H1 (cell line): ENCODE data around the gene JAKMIP3. TPM values are rescaled to one million over a fixed set of nuclear protein-coding genes. Genes with fewer than 3 reads are reported as not detected.

Experiments used
- CTCF ChIA-PET: fragments of 300-600 bp; sonication (Branson Sonifier 250); formaldehyde crosslinking; loops from one replicate; lab custom pipeline; 2021; ENCODE audit not compliant: partially characterized antibody; lab: Charles Lee
- POLR2A ChIA-PET: fragments of 300-600 bp; sonication (Branson Sonifier 250); formaldehyde crosslinking; loops from one replicate; lab custom pipeline; 2021; ENCODE audit warnings: inconsistent platforms; ENCODE audit not compliant: partially characterized antibody; lab: Charles Lee
- DNase-seq, 2 experiments: peaks; one replicate each; pipeline versions ENCODE4 v3.0.0 to v3.0.0-alpha.2; 2010 to 2022; ENCODE audit warnings: low spot score in 2 of 2, low read depth in 1 of 2, mixed read lengths in 1 of 2
- FAIRE-seq: peaks from 2 replicates; lab custom pipeline; 2011; peaks lifted over from hg19 to GRCh38; lab: Jason Lieb, UNC
- H2AFZ ChIP-seq: 2 replicates; pipeline ENCODE4 v1.8.1; 2012; ENCODE audit warnings: low read length, inconsistent platforms
- H2AK5ac ChIP-seq: 2 replicates; pipeline ENCODE4 v1.6.1; 2013; ENCODE audit warnings: low read depth, low read length
- H2BK120ac ChIP-seq: replicated peaks from 2 replicates; pipeline ENCODE3; 2013; ENCODE audit warnings: low read depth, low read length, inconsistent platforms
- H2BK12ac ChIP-seq: 2 replicates; pipeline ENCODE4 v1.6.1; 2013; ENCODE audit warnings: low read depth, low read length
- H2BK15ac ChIP-seq: 2 replicates; pipeline ENCODE4 v1.6.1; 2013; ENCODE audit warnings: low read length
- H2BK20ac ChIP-seq: 2 replicates; pipeline ENCODE4 v1.6.1; 2013; ENCODE audit warnings: low read length
- H2BK5ac ChIP-seq: 2 replicates; pipeline ENCODE4 v1.6.1; 2013; ENCODE audit warnings: low read depth, low read length
- H3K14ac ChIP-seq: 2 replicates; pipeline ENCODE4 v1.6.1; 2013; ENCODE audit warnings: inconsistent platforms; ENCODE audit not compliant: insufficient read length
- H3K18ac ChIP-seq: 2 replicates; pipeline ENCODE4 v1.6.1; 2013; ENCODE audit warnings: low read length; ENCODE audit errors: extremely low read depth
- H3K23ac ChIP-seq: 2 replicates; pipeline ENCODE4 v1.6.1; 2013; ENCODE audit warnings: inconsistent platforms; ENCODE audit not compliant: insufficient read length
- H3K23me2 ChIP-seq: 2 replicates; pipeline ENCODE4 v1.6.1; 2013; ENCODE audit warnings: low read depth, low read length
- H3K27ac ChIP-seq: 2 replicates; pipeline ENCODE4 v1.6.1; 2011; ENCODE audit warnings: low read depth, low read length, inconsistent platforms
- H3K27me3 ChIP-seq, 4 experiments: replicated peaks in 1 of 4; 1 replicate in 1 of 4; 2 replicates in 3 of 4; pipeline versions ENCODE4 v1.6.1 to v1.8.1; 2011 to 2013; ENCODE audit warnings: low read length in 3 of 4, mild to moderate bottlenecking in 3 of 4, inconsistent platforms in 2 of 4, mixed read lengths in 2 of 4, moderate library complexity in 1 of 4; ENCODE audit not compliant: control insufficient read depth in 3 of 4, insufficient read depth in 3 of 4; ENCODE audit errors: extremely low read depth in 1 of 4
- H3K36me3 ChIP-seq, 4 experiments: 2 replicates each; pipeline versions ENCODE4 v1.6.1 to v1.8.1; 2011 to 2013; ENCODE audit warnings: mild to moderate bottlenecking in 4 of 4, low read length in 3 of 4, moderate library complexity in 2 of 4, control low read depth in 1 of 4, inconsistent platforms in 1 of 4; ENCODE audit not compliant: insufficient read depth in 4 of 4, control insufficient read depth in 2 of 4
- H3K4ac ChIP-seq: replicated peaks from 2 replicates; pipeline ENCODE3; 2013; ENCODE audit warnings: low read length, low read depth, mixed read lengths, inconsistent platforms; ENCODE audit not compliant: insufficient read length
- H3K4me1 ChIP-seq, 4 experiments: replicated peaks in 1 of 4; 1 replicate in 1 of 4; 2 replicates in 3 of 4; pipeline versions ENCODE4 v1.6.1 to v1.8.1; 2011 to 2013; ENCODE audit warnings: low read length in 3 of 4, inconsistent platforms in 2 of 4, mixed read lengths in 1 of 4; ENCODE audit not compliant: insufficient read depth in 4 of 4, control insufficient read depth in 3 of 4
- H3K4me2 ChIP-seq, 2 experiments: 2 replicates each; pipeline versions ENCODE4 v1.6.1 to v1.8.1; 2011 to 2013; ENCODE audit warnings: low read depth in 2 of 2, low read length in 2 of 2, control low read depth in 1 of 2, inconsistent platforms in 1 of 2, mild to moderate bottlenecking in 1 of 2; ENCODE audit not compliant: insufficient read depth in 1 of 2
- H3K4me3 ChIP-seq, 4 experiments: fragments of 200-600, 300-600 bp in 1 of 4; sonication (generic), shearing (Covaris generic), sonication (Bioruptor Twin) in 1 of 4; 2 replicates each; pipeline versions ENCODE4 v1.5.1 to v1.8.1; 2011 to 2016; ENCODE audit warnings: low read length in 4 of 4, low read depth in 3 of 4, control low read depth in 2 of 4, inconsistent platforms in 2 of 4, mild to moderate bottlenecking in 2 of 4, mixed read lengths in 1 of 4, moderate library complexity in 1 of 4; ENCODE audit not compliant: insufficient read depth in 2 of 4; ENCODE audit errors: extremely low read depth in 1 of 4
- H3K56ac ChIP-seq: replicated peaks from 2 replicates; pipeline ENCODE3; 2013; ENCODE audit warnings: low read depth, mild to moderate bottlenecking, mixed read lengths, low read length, inconsistent platforms; ENCODE audit not compliant: insufficient read length
- H3K79me1 ChIP-seq: 2 replicates; pipeline ENCODE4 v1.6.1; 2013; ENCODE audit warnings: low read depth, low read length, control low read depth
- H3K79me2 ChIP-seq, 2 experiments: 2 replicates each; pipeline versions ENCODE4 v1.6.1 to v1.8.1; 2012 to 2013; ENCODE audit warnings: low read length in 2 of 2, mild to moderate bottlenecking in 2 of 2, inconsistent platforms in 1 of 2; ENCODE audit not compliant: insufficient read depth in 2 of 2, control insufficient read depth in 1 of 2
- H3K9ac ChIP-seq, 4 experiments: replicated peaks in 1 of 4; 1 replicate in 1 of 4; 2 replicates in 3 of 4; pipeline versions ENCODE4 v1.6.1 to v1.8.1; 2011 to 2013; ENCODE audit warnings: low read depth in 3 of 4, low read length in 3 of 4, control low read depth in 2 of 4, mild to moderate bottlenecking in 2 of 4, moderate library complexity in 2 of 4, inconsistent platforms in 1 of 4; ENCODE audit errors: extremely low read depth in 1 of 4
- H3K9me3 ChIP-seq, 2 experiments: 2 replicates each; pipeline versions ENCODE4 v1.6.1 to v1.8.1; 2012 to 2013; ENCODE audit warnings: mild to moderate bottlenecking in 2 of 2, moderate library complexity in 2 of 2, control low read depth in 1 of 2, inconsistent platforms in 1 of 2, low read depth in 1 of 2, low read length in 1 of 2, mixed read lengths in 1 of 2; ENCODE audit not compliant: insufficient read depth in 2 of 2
- H4K20me1 ChIP-seq, 2 experiments: replicated peaks in 1 of 2; 2 replicates each; pipeline versions ENCODE3 to v1.8.1; 2011 to 2013; ENCODE audit warnings: inconsistent platforms in 2 of 2, low read length in 2 of 2, mild to moderate bottlenecking in 1 of 2; ENCODE audit not compliant: insufficient read depth in 2 of 2, control insufficient read depth in 1 of 2
- H4K5ac ChIP-seq: 2 replicates; pipeline ENCODE4 v1.6.1; 2013; ENCODE audit warnings: low read length, low read depth, mixed read lengths, inconsistent platforms; ENCODE audit not compliant: insufficient read length
- H4K8ac ChIP-seq: 2 replicates; pipeline ENCODE4 v1.8.0; 2013; ENCODE audit warnings: mild to moderate bottlenecking, moderate library complexity, low read length, inconsistent platforms; ENCODE audit not compliant: insufficient read depth; ENCODE audit errors: extremely low read depth
- H4K91ac ChIP-seq: replicated peaks from 2 replicates; pipeline ENCODE3; 2013; ENCODE audit warnings: low read length, mixed read lengths, inconsistent platforms; ENCODE audit not compliant: insufficient read length
- BCL11A ChIP-seq, 2 experiments: IDR thresholded peaks; one replicate each; pipeline ENCODE4 v1.6.1; 2011; ENCODE audit warnings: low read depth in 2 of 2, low read length in 2 of 2, mild to moderate bottlenecking in 2 of 2
- CTCF ChIP-seq, 3 experiments: IDR thresholded peaks; 1 replicate in 2 of 3; 2 replicates in 1 of 3; pipeline versions ENCODE4 v1.5.1 to v1.6.1; 2011; ENCODE audit warnings: low read length in 3 of 3, mild to moderate bottlenecking in 3 of 3, inconsistent platforms in 2 of 3, low read depth in 1 of 3, moderate library complexity in 1 of 3; ENCODE audit not compliant: insufficient read depth in 1 of 3; ENCODE audit errors: control extremely low read depth in 1 of 3
- EP300 ChIP-seq, 2 experiments: IDR thresholded peaks; 1 replicate in 1 of 2; 2 replicates in 1 of 2; pipeline ENCODE4 v1.6.1; 2011 to 2012; ENCODE audit warnings: low read depth in 2 of 2, low read length in 2 of 2, mild to moderate bottlenecking in 2 of 2, borderline replicate concordance in 1 of 2, inconsistent platforms in 1 of 2, moderate library complexity in 1 of 2
- MAFK ChIP-seq: IDR thresholded peaks from 2 replicates; pipeline ENCODE4 v1.6.1; 2012; ENCODE audit warnings: low read depth, mild to moderate bottlenecking, improper control_type of control experiment, low read length
- RAD21 ChIP-seq, 2 experiments: IDR thresholded peaks in 1 of 2; conservative IDR thresholded peaks in 1 of 2; 2 replicates each; pipeline ENCODE4 v1.6.1; 2011; ENCODE audit warnings: low read depth in 2 of 2, low read length in 2 of 2, improper control_type of control experiment in 1 of 2, inconsistent platforms in 1 of 2, mild to moderate bottlenecking in 1 of 2, moderate library complexity in 1 of 2
- RFX5 ChIP-seq: IDR thresholded peaks from 2 replicates; pipeline ENCODE4 v1.6.1; 2011; ENCODE audit warnings: low read depth, low read length, improper control_type of control experiment, borderline replicate concordance
- RXRA ChIP-seq: IDR thresholded peaks from 2 replicates; pipeline ENCODE4 v1.6.1; 2011; ENCODE audit warnings: low read depth, mild to moderate bottlenecking, low read length, moderate library complexity; ENCODE audit not compliant: insufficient read depth
- SIRT6 ChIP-seq: IDR thresholded peaks from one replicate; pipeline ENCODE4 v1.7.1; 2012; ENCODE audit warnings: low read length, inconsistent platforms
- SP2 ChIP-seq: IDR thresholded peaks from 2 replicates; pipeline ENCODE4 v1.6.1; 2012; ENCODE audit warnings: mild to moderate bottlenecking, low read length, inconsistent platforms
- WGBS, 2 experiments: shearing (Covaris generic) in 1 of 2; methylation state at CpG; one replicate each; pipeline versions ENCODE4 v1.1.6 to v1.1.7; 2013 to 2015; ENCODE audit warnings: low lambda C conversion rate in 2 of 2, mixed read lengths in 2 of 2, inconsistent platforms in 1 of 2, low coverage in 1 of 2, missing lambda C conversion rate in 1 of 2; ENCODE audit not compliant: insufficient replicate concordance in 2 of 2, insufficient coverage in 1 of 2, insufficient read length in 1 of 2; ENCODE audit errors: extremely low coverage in 1 of 2, missing lambda C conversion rate in 1 of 2; 5-methylcytosine and 5-hydroxymethylcytosine counted together
- polyA plus RNA-seq, 7 experiments: library from polyadenylated mRNA; depleted of rRNA in 3 of 7; stranded (reverse) in 5 of 7; unstranded in 2 of 7; fragments of >200 nt in 5 of 7; fragments of 200-250 nt in 2 of 7; gene quantifications; 1 replicate in 5 of 7; 2 replicates in 1 of 7; 4 replicates in 1 of 7; pipeline versions ENCODE4 v1.2.1 to v1.2.3, GENCODE V29; 2011 to 2013; ENCODE audit warnings: missing spikeins in 2 of 7, mixed read lengths in 2 of 7
- total RNA-seq: library from RNA; stranded (reverse); fragmentation: NEBNext Ultra II Directional; extraction: Animal tissue kit (Norgen Biotek cat#: 25700); gene quantifications from 2 replicates; pipeline ENCODE4 v1.2.1, GENCODE V29; 2021

Gene JAKMIP3
- total and polyA plus RNA-seq, 2 of the 8 experiments (the other 6 are each of a cell fraction or from before 2014, with no cell fraction given), result 0.83 to 0.91 TPM

GRCh38 chr10:132021504-132022143 lies 44.1 kb upstream of the JAKMIP3 start:
- DNase-seq, result no peak
- H3K23me2 ChIP-seq, result no peaks in the 10 kb centered on the region
- no peak overlapping the region for H2BK12ac ChIP-seq
- H2AK5ac ChIP-seq, result peak overlapping the region; percentile 47; the same call in 1 of the 2 replicates
- no peak overlapping the region for H4K5ac ChIP-seq
- ChIA-PET POLR2A (interaction anchor here (2.4 kb wide), 1 partner anchor 13 kb away, joined by 7 read pairs; no protein-coding TSS in a partner anchor), CTCF (interaction anchor here (0.6 to 6.0 kb wide), 11 partner anchors 9 to 130 kb away, joined by 3 to 86 read pairs (median 9); partner anchors contain the start of gene BNIP3)
- no peak overlapping the region for H2BK120ac ChIP-seq
- H3K4ac ChIP-seq, result no peak overlapping the region
- H2BK20ac ChIP-seq, result no peak overlapping the region
- H3K9me3 ChIP-seq, result no peaks in the 10 kb centered on the region; a peak in 1 of 4 replicates
- no peak overlapping the region for H3K4me3 ChIP-seq
- H3K23ac ChIP-seq, result no peak overlapping the region
- no peak overlapping the region for H2BK15ac ChIP-seq
- no peaks in the 10 kb centered on the region for H3K36me3 ChIP-seq
- peaks cover 2 to 8% (median 3%) of the 10 kb centered on the region in 4 experiments; a peak in 5 of 7 replicates for H3K4me1 ChIP-seq
- H4K8ac ChIP-seq, result no peak overlapping the region
- no peak overlapping the region for H2AFZ ChIP-seq
- H4K91ac ChIP-seq, result no peak overlapping the region
- no peak overlapping the region for H3K14ac ChIP-seq
- FAIRE-seq, result no peak
- no peak overlapping the region for H3K4me2 ChIP-seq
- no peak overlapping the region for H3K56ac ChIP-seq
- no peak overlapping the region for H3K9ac ChIP-seq
- H3K79me2 ChIP-seq, result no peaks in the 10 kb centered on the region
- no peaks in the 10 kb centered on the region for H4K20me1 ChIP-seq
- no peak overlapping the region for H3K18ac ChIP-seq
- no peak overlapping the region; the same call in 1 of the 2 replicates for H2BK5ac ChIP-seq
- WGBS, 2 experiments, result 88% methylated on average over 16 of the region's 16 CpGs; no CpG with 5 or more reads in 1 of the 2 experiments
- H3K27me3 ChIP-seq, result peaks cover 0 to 8% (median 1%) of the 10 kb centered on the region in 4 experiments; a peak in 3 of 7 replicates
- no peak overlapping the region for H3K27ac ChIP-seq
- H3K79me1 ChIP-seq, result peaks cover 2% of the 10 kb centered on the region; the same call in 1 of the 2 replicates
- TF ChIP-seq SIRT6 (no peak), BCL11A (IDR thresholded peaks at IDR 0.05; ENCODE audit: low read depth in 2 of 2, low read length in 2 of 2) (no peak), SP2 (no peak), RXRA (no peak), EP300 (IDR thresholded peaks at IDR 0.05; ENCODE audit: borderline replicate concordance in 1 of 2, low read depth in 2 of 2, low read length in 2 of 2) (no peak), RFX5 (no peak), MAFK (no peak), RAD21 (IDR thresholded peaks at IDR 0.05 in 1 of 2, conservative IDR thresholded peaks at IDR 0.05 in 1 of 2; ENCODE audit: low read depth in 2 of 2, low read length in 2 of 2) (no peak), CTCF (IDR thresholded peaks at IDR 0.05; ENCODE audit: control extremely low read depth in 1 of 3, insufficient read depth in 1 of 3, low read depth in 1 of 3, low read length in 3 of 3) (no peak)
